Caco-2 (cell line): ENCODE measurements around the gene NYAP1. TPM values are rescaled to one million over a fixed set of nuclear protein-coding genes. Genes with fewer than 3 reads are reported as not detected.

Experiments
- BruUV-seq: library from RNA; stranded (reverse); fragments of 400-500 nt; replicated peaks from 2 replicates; lab custom pipeline; 2021; lab: Mats Ljungman, UMichigan
- CTCF ChIA-PET: fragments of 300-600 bp; sonication (Branson Sonifier 250); formaldehyde crosslinking; loops from one replicate; lab custom pipeline; 2022; ENCODE audit warnings: antibody characterized with exemption; lab: Charles Lee
- POLR2A ChIA-PET: fragments of 300-600 bp; sonication (Branson Sonifier 250); formaldehyde crosslinking; loops from one replicate; lab custom pipeline; 2022; ENCODE audit warnings: antibody characterized with exemption; lab: Charles Lee
- DNase-seq, 2 experiments: peaks; one replicate each; pipeline versions ENCODE4 v3.0.0 to v3.0.0-alpha.2; 2020 to 2022
- H3K27me3 ChIP-seq: replicated peaks from 2 replicates; pipeline ENCODE4 v1.6.0; 2011; ENCODE audit warnings: low read length; ENCODE audit not compliant: control insufficient read depth, insufficient read depth
- H3K36me3 ChIP-seq: 2 replicates; pipeline ENCODE4 v1.5.1; 2011; ENCODE audit warnings: low read length; ENCODE audit not compliant: control insufficient read depth, insufficient read depth
- H3K4me1 ChIP-seq: fragments of 250-450 bp; sonication (Bioruptor Pico); 2 replicates; pipeline ENCODE4 v1.5.1; 2020; ENCODE audit warnings: mild to moderate bottlenecking
- H3K4me3 ChIP-seq: 2 replicates; pipeline ENCODE4 v1.5.1; 2011; ENCODE audit warnings: low read depth, mild to moderate bottlenecking, control low read depth, low read length
- H3K9me3 ChIP-seq: fragments of 250-450 bp; sonication (Bioruptor Pico); 2 replicates; pipeline ENCODE4 v1.5.1; 2020; ENCODE audit warnings: mild to moderate bottlenecking, moderate library complexity
- H3K27ac Mint-ChIP-seq: one replicate; pipeline ENCODE4 v1.8.0; 2022; ENCODE audit warnings: mixed read lengths; ENCODE audit not compliant: unreplicated experiment
- H3K27me3 Mint-ChIP-seq: one replicate; pipeline ENCODE4 v1.8.0; 2022; ENCODE audit warnings: mixed read lengths; ENCODE audit not compliant: insufficient read depth, unreplicated experiment
- H3K36me3 Mint-ChIP-seq: one replicate; pipeline ENCODE4 v1.8.0; 2022; ENCODE audit warnings: mild to moderate bottlenecking, mixed read lengths; ENCODE audit not compliant: insufficient read depth, unreplicated experiment
- H3K4me1 Mint-ChIP-seq: one replicate; pipeline ENCODE4 v1.8.0; 2022; ENCODE audit warnings: low read depth, mixed read lengths; ENCODE audit not compliant: unreplicated experiment
- H3K4me3 Mint-ChIP-seq: one replicate; pipeline ENCODE4 v1.8.0; 2022; ENCODE audit warnings: mild to moderate bottlenecking, moderate library complexity, mixed read lengths; ENCODE audit not compliant: unreplicated experiment
- H3K9me3 Mint-ChIP-seq: one replicate; pipeline ENCODE4 v1.8.0; 2022; ENCODE audit warnings: mixed read lengths; ENCODE audit not compliant: unreplicated experiment
- CTCF ChIP-seq, 2 experiments: fragments of 200-600 bp in 1 of 2; IDR thresholded peaks; 1 replicate in 1 of 2; 2 replicates in 1 of 2; pipeline versions ENCODE4 v1.5.1 to v1.8.0; 2011 to 2022; ENCODE audit warnings: antibody characterized with exemption in 1 of 2, control low read depth in 1 of 2, inconsistent platforms in 1 of 2, low read depth in 1 of 2, low read length in 1 of 2, mild to moderate bottlenecking in 1 of 2, moderate library complexity in 1 of 2; ENCODE audit not compliant: insufficient read depth in 1 of 2, severe bottlenecking in 1 of 2, unreplicated experiment in 1 of 2
- intact Hi-C: fragments of 100-400 bp; cut with micrococcal nuclease; formaldehyde crosslinking; loops from one replicate; pipeline ENCODE4 v1.10.0; 2022; ENCODE audit not compliant: unreplicated experiment
- total RNA-seq: library from RNA; stranded (reverse); gene quantifications from 2 replicates; pipeline ENCODE4 v1.2.3, GENCODE V29; 2022

Gene NYAP1
- total RNA-seq, 1 experiment from 2014 or later: 1.3 TPM

DNA sequence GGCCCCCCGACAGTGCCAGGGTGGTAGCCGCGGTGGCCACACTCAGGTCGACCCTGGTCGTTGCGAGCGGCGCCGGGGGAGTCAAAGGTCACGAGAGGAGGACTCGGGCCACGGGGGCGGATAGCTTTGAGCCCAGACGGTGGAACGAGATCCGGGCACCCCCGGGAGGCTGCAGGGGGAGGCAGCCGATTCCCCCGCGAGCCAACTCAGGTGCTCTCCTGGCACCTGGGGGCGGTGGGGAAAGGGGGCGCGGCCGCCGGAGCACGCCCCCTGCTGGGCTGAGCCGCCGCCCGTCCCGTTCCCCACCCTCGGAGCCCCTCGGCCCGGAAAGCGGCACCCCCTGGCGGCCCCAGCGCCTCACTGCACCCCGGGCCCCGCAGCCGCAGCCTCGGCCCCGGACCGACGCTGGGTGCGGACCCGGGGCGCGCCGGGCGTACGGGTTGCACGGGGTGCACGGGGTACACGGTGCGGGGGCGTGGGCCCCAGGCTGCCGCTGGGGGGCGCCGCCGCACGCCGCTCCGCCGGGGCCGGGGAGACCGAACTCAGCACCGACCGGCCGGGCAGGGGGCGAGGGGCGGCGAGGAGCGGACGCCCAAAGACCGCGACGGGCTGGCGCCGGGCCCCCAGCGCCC lies 521 bp upstream of the NYAP1 start:
- peak overlapping the region; percentile 88 for H3K4me3 Mint-ChIP-seq
- peak; percentile 88 to 99 for TF ChIP-seq CTCF (IDR thresholded peaks at IDR 0.05; ENCODE audit: insufficient read depth in 1 of 2, low read depth in 1 of 2, low read length in 1 of 2, severe bottlenecking in 1 of 2, unreplicated experiment in 1 of 2)
- H3K27ac Mint-ChIP-seq: peak overlapping the region; percentile 76
- DNase-seq: peak; percentile 64 to 93
- peaks cover 10% of the 10 kb centered on the region for H3K36me3 Mint-ChIP-seq
- H3K4me3 ChIP-seq: peak overlapping the region; percentile 74
- peaks cover 18% of the 10 kb centered on the region for H3K4me1 Mint-ChIP-seq
- no peaks in the 10 kb centered on the region for H3K27me3 ChIP-seq
- ChIA-PET POLR2A (interaction anchor here (0.6 to 0.8 kb wide), 3 partner anchors 78 to 366 kb away, joined by 3 to 6 read pairs (median 4); partner anchors contain the start of genes FBXO24 and LRCH4), CTCF (interaction anchor here (0.7 to 2.6 kb wide), 5 partner anchors 18 to 222 kb away, joined by 3 to 18 read pairs (median 5); partner anchors contain the start of genes FBXO24 and LRCH4)
- no TSS peak for BruUV-seq
- H3K4me1 ChIP-seq: peaks cover 11% of the 10 kb centered on the region; the same call in 1 of the 2 replicates
- no peaks in the 10 kb centered on the region for H3K27me3 Mint-ChIP-seq
- no peaks in the 10 kb centered on the region for H3K36me3 ChIP-seq
- no peaks in the 10 kb centered on the region for H3K9me3 ChIP-seq
- H3K9me3 Mint-ChIP-seq: no peaks in the 10 kb centered on the region
- intact Hi-C loops: loop anchor here (1.0 to 2.0 kb wide), 3 partner anchors 14 to 76 kb away; no protein-coding TSS in a partner anchor

GRCh38 chr7:100484673-100485045 lies 932 bp downstream of the NYAP1 start:
- ChIA-PET POLR2A (no interaction called here), CTCF (no interaction called here)
- no peaks in the 10 kb centered on the region for H3K9me3 Mint-ChIP-seq
- Histone ChIP-seq H3K4me1 (peaks cover 11% of the 10 kb centered on the region; the same call in 1 of the 2 replicates), H3K9me3 (no peaks in the 10 kb centered on the region), H3K36me3 (no peaks in the 10 kb centered on the region), H3K27me3 (no peaks in the 10 kb centered on the region), H3K4me3 (no peak overlapping the region)
- TF ChIP-seq CTCF (IDR thresholded peaks at IDR 0.05; ENCODE audit: insufficient read depth in 1 of 2, low read depth in 1 of 2, low read length in 1 of 2, severe bottlenecking in 1 of 2, unreplicated experiment in 1 of 2): no peak
- peak overlapping the region; percentile 50 for H3K4me3 Mint-ChIP-seq
- peaks cover 11% of the 10 kb centered on the region for H3K4me1 Mint-ChIP-seq
- no peak for DNase-seq
- peaks cover under 1% of the 10 kb centered on the region for H3K36me3 Mint-ChIP-seq
- no TSS peak for BruUV-seq
- intact Hi-C loops: no loop called here
- H3K27ac Mint-ChIP-seq: no peak overlapping the region
- no peaks in the 10 kb centered on the region for H3K27me3 Mint-ChIP-seq

DNA sequence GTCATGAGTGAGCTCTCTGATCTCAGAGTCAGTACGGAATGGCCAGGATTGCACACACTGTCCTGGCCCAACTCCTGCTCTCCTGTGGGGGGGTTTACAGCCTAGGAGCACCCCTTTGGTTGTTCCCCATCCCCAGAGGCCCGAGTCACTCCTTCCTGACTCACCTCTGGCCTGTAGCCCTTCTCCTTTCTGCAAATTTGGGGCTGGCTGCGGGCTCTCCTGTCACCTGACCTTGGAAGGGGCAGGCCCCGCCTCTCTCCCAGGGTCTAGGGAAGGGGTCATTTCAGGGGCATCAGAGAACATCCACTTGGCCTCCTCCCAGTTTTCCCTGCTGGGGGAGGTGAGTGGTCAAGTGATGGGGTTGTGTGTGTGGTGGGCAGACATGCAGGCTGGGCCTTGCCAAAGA lies 1.7 kb downstream of the NYAP1 start:
- H3K4me3 Mint-ChIP-seq: peak overlapping the region; percentile 12
- intact Hi-C loops: no loop called here
- CTCF ChIA-PET: interaction anchor here (0.6 kb wide), 1 partner anchor 10 kb away, joined by 3 read pairs; no protein-coding TSS in a partner anchor
- H3K27ac Mint-ChIP-seq: no peak overlapping the region
- no peaks in the 10 kb centered on the region for H3K27me3 Mint-ChIP-seq
- no peaks in the 10 kb centered on the region for H3K9me3 Mint-ChIP-seq
- DNase-seq: no peak
- no peak for TF ChIP-seq CTCF (IDR thresholded peaks at IDR 0.05; ENCODE audit: insufficient read depth in 1 of 2, low read depth in 1 of 2, low read length in 1 of 2, severe bottlenecking in 1 of 2, unreplicated experiment in 1 of 2)
- peaks cover 11% of the 10 kb centered on the region for H3K4me1 Mint-ChIP-seq
- BruUV-seq: no TSS peak
- Histone ChIP-seq H3K36me3 (no peaks in the 10 kb centered on the region), H3K9me3 (no peaks in the 10 kb centered on the region), H3K27me3 (no peaks in the 10 kb centered on the region), H3K4me1 (peaks cover 11% of the 10 kb centered on the region; the same call in 1 of the 2 replicates), H3K4me3 (no peak overlapping the region)
- H3K36me3 Mint-ChIP-seq: no peaks in the 10 kb centered on the region
- POLR2A ChIA-PET: interaction anchor here (0.6 kb wide), 1 partner anchor 87 kb away, joined by 4 read pairs; no protein-coding TSS in a partner anchor
